Ishikawa (cell line): ENCODE measurements around the gene DUS1L.

Experiments
- EGR1 ChIP-seq: IDR thresholded peaks from 2 replicates; pipeline ENCODE4 v1.6.1; 2012
- TAF1 ChIP-seq: IDR thresholded peaks from 2 replicates; pipeline ENCODE4 v1.6.1; 2012; ENCODE audit warnings: low read depth, mild to moderate bottlenecking
- TEAD4 ChIP-seq: IDR thresholded peaks from 2 replicates; pipeline ENCODE4 v1.6.1; 2012
- TF ChIP-seq, protein P1 (sequence below): IDR thresholded peaks from 2 replicates; pipeline ENCODE4 v1.6.1; 2012
- TF ChIP-seq, protein P2 (sequence below): IDR thresholded peaks from 2 replicates; pipeline ENCODE4 v1.6.1; 2012; ENCODE audit warnings: low read depth, mild to moderate bottlenecking

DNA sequence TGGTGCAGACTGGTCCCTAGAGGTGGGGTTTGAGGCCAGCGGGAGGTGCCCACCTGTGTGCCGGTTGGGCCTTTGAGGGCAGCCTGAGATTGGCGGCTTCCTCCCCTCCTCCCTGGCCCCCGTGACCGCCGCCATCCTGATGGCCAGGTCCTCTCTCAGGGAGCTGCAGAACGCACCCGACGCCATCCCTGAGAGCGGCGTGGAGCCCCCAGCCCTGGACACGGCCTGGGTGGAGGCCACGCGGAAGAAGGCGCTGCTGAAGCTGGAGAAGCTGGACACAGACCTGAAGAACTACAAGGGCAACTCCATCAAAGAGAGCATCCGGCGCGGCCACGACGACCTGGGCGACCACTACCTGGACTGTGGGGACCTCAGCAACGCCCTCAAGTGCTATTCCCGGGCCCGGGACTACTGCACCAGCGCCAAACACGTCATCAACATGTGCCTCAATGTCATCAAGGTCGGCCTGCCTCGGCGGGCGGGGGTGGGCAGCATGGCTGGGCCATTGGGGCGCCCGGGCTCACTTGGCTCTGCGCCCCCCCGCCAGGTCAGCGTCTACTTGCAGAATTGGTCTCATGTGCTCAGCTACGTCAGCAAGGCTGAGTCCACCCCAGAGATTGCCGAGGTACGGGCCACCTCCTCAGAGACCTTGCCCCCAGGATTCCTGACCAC, 11.1 kb downstream of the DUS1L start:
- TF ChIP-seq TAF1 (no peak), TEAD4 (no peak), EGR1 (no peak)
- TF ChIP-seq, protein P1, sequence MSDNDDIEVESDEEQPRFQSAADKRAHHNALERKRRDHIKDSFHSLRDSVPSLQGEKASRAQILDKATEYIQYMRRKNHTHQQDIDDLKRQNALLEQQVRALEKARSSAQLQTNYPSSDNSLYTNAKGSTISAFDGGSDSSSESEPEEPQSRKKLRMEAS, result no peak
- TF ChIP-seq, protein P2, sequence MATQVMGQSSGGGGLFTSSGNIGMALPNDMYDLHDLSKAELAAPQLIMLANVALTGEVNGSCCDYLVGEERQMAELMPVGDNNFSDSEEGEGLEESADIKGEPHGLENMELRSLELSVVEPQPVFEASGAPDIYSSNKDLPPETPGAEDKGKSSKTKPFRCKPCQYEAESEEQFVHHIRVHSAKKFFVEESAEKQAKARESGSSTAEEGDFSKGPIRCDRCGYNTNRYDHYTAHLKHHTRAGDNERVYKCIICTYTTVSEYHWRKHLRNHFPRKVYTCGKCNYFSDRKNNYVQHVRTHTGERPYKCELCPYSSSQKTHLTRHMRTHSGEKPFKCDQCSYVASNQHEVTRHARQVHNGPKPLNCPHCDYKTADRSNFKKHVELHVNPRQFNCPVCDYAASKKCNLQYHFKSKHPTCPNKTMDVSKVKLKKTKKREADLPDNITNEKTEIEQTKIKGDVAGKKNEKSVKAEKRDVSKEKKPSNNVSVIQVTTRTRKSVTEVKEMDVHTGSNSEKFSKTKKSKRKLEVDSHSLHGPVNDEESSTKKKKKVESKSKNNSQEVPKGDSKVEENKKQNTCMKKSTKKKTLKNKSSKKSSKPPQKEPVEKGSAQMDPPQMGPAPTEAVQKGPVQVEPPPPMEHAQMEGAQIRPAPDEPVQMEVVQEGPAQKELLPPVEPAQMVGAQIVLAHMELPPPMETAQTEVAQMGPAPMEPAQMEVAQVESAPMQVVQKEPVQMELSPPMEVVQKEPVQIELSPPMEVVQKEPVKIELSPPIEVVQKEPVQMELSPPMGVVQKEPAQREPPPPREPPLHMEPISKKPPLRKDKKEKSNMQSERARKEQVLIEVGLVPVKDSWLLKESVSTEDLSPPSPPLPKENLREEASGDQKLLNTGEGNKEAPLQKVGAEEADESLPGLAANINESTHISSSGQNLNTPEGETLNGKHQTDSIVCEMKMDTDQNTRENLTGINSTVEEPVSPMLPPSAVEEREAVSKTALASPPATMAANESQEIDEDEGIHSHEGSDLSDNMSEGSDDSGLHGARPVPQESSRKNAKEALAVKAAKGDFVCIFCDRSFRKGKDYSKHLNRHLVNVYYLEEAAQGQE, result no peak
